ENCODE measurements around the gene FGGY. TPM values are rescaled to one million over a fixed set of nuclear protein-coding genes. Genes with fewer than 3 reads are reported as not detected.

The FGGY gene
- total RNA-seq, 4 donors from 2014 or later: 20.6 to 138 (median 32.8) TPM

GRCh38 chr1:59638231-59638711 is 341.4 kb downstream of the FGGY start:
- no peaks in the 10 kb centered on the region for H3K36me3 ChIP-seq
- no peaks in the 10 kb centered on the region for H3K4me1 ChIP-seq
- H3K27me3 ChIP-seq: no peaks in the 10 kb centered on the region
- DNase-seq: peak; percentile 31 to 38
- H3K9me3 ChIP-seq: no peaks in the 10 kb centered on the region
- peak overlapping the region; percentile 38 to 39 for H3K27ac ChIP-seq
- intact Hi-C loops (cut with DNase I; ENCODE audit: low total_unique reads): no loop called here
- H3K4me3 ChIP-seq: no peak overlapping the region
- TF ChIP-seq CTCF (IDR thresholded peaks at IDR 0.05) (no peak), POLR2A (IDR thresholded peaks at IDR 0.05) (no peak)

- no peaks in the 10 kb centered on the region for H3K4me1 ChIP-seq
- H3K27ac ChIP-seq: peak overlapping the region in 1 of 2 donors; percentile 38
- TF ChIP-seq CTCF (IDR thresholded peaks at IDR 0.05) (no peak), POLR2A (IDR thresholded peaks at IDR 0.05) (no peak)
- no peak for DNase-seq
- H3K27me3 ChIP-seq: no peaks in the 10 kb centered on the region
- no peak overlapping the region for H3K4me3 ChIP-seq
- H3K9me3 ChIP-seq: no peaks in the 10 kb centered on the region
- intact Hi-C loops (cut with DNase I; ENCODE audit: low total_unique reads): no loop called here
- H3K36me3 ChIP-seq: no peaks in the 10 kb centered on the region
Measured at GRCh38 chr1:59639266-59639665, 342.4 kb downstream of the FGGY start.

DNA sequence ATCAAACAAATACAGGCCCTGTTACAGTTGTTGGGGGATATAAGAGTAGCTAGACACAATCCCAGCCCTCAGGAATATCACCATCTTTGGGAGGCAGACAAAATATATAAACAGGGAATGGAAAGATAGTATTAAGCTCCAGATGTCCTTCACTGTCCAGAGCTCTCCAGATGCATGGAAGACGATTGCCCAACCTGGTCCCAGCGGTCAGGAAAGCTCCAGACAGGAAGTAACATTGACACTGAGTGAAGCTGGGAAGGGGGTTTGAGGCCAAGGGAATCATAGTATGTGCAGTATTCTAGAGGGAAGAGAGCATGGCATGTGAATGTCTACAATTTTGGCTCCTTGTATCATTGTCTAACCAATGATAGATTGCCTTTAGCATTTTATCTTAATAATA is 344.0 kb downstream of the FGGY start:
- no peak for TF ChIP-seq POLR2A (IDR thresholded peaks at IDR 0.05)
- TF ChIP-seq CTCF (IDR thresholded peaks at IDR 0.05): no peak
- no peak overlapping the region for H3K27ac ChIP-seq

GRCh38 chr1:59641836-59642235 is 344.9 kb downstream of the FGGY start:
- intact Hi-C loops (cut with DNase I; ENCODE audit: low total_unique reads): no loop called here
- Histone ChIP-seq H3K4me1 (no peaks in the 10 kb centered on the region), H3K27ac (no peak overlapping the region), H3K4me3 (no peak overlapping the region), H3K27me3 (no peaks in the 10 kb centered on the region), H3K36me3 (no peaks in the 10 kb centered on the region), H3K9me3 (no peaks in the 10 kb centered on the region)
- DNase-seq: no peak
- TF ChIP-seq POLR2A (IDR thresholded peaks at IDR 0.05) (no peak), CTCF (IDR thresholded peaks at IDR 0.05) (no peak)

More for the DNA sequence above, 344.0 kb downstream of the FGGY start:
- Histone ChIP-seq H3K27me3 (no peaks in the 10 kb centered on the region), H3K9me3 (no peaks in the 10 kb centered on the region), H3K4me3 (no peak overlapping the region), H3K4me1 (no peaks in the 10 kb centered on the region), H3K36me3 (no peaks in the 10 kb centered on the region)
- intact Hi-C loops (cut with DNase I; ENCODE audit: low total_unique reads): no loop called here
- DNase-seq: no peak

DNA sequence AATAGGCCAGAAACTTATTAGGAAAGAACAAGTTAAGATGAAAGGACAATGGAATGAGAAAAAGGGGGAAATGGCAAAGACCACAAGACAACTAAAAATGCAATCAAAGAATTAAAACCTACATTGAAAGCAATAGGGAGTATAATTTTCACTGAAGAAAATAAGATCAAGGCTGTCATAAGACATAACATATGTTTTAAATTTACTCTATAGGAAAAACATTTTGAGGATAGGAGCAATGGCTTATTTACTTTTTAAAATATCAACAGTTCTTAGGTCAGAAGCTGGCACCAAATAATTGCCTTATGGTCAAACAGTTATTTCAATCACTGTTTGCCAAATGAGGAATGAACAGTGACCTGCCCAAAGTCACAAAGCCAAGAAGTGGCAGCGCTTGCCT is 346.6 kb downstream of the FGGY start:
- H3K36me3 ChIP-seq: no peaks in the 10 kb centered on the region
- no peak overlapping the region for H3K27ac ChIP-seq
- intact Hi-C loops (cut with DNase I; ENCODE audit: low total_unique reads): no loop called here
- no peak overlapping the region for H3K4me3 ChIP-seq
- no peak for DNase-seq
- no peaks in the 10 kb centered on the region for H3K4me1 ChIP-seq
- H3K9me3 ChIP-seq: no peaks in the 10 kb centered on the region
- TF ChIP-seq CTCF (IDR thresholded peaks at IDR 0.05) (no peak), POLR2A (IDR thresholded peaks at IDR 0.05) (no peak)
- H3K27me3 ChIP-seq: no peaks in the 10 kb centered on the region

Data from uterus (tissue), 4 donors.